Loucy (cell line): ENCODE data around the gene ASGR2.

Experiments
- H2AFZ ChIP-seq: fragments of 200-600 bp; sonication (generic); 2 replicates; pipeline ENCODE4 v1.6.0; 2016; ENCODE audit warnings: antibody characterized with exemption, mild to moderate bottlenecking, low read length, moderate library complexity
- H3F3A ChIP-seq: fragments of 200-600 bp; 2 replicates; pipeline ENCODE4 v1.6.0; 2016; ENCODE audit warnings: antibody characterized with exemption, low read depth, mild to moderate bottlenecking
- H3K27me3 ChIP-seq: fragments of 200-600 bp; sonication (generic); 2 replicates; pipeline ENCODE4 v1.6.1; 2014; ENCODE audit warnings: low read length, mild to moderate bottlenecking; ENCODE audit not compliant: insufficient read depth, poor library complexity, severe bottlenecking
- H3K36me3 ChIP-seq: fragments of 200-600 bp; sonication (generic); 2 replicates; pipeline ENCODE4 v1.6.1; 2016; ENCODE audit warnings: low read length; ENCODE audit not compliant: insufficient read depth
- H3K4me1 ChIP-seq: fragments of 200-600 bp; sonication (generic); 2 replicates; pipeline ENCODE4 v1.5.1; 2014; ENCODE audit warnings: low read length, mild to moderate bottlenecking; ENCODE audit not compliant: insufficient read depth, poor library complexity, severe bottlenecking
- H3K4me2 ChIP-seq: fragments of 200-600 bp; sonication (generic); 2 replicates; pipeline ENCODE4 v1.6.0; 2014; ENCODE audit warnings: antibody characterized with exemption, low read length, low read depth, mild to moderate bottlenecking; ENCODE audit not compliant: poor library complexity, severe bottlenecking
- H3K4me3 ChIP-seq: fragments of 200-600 bp; sonication (generic); 2 replicates; pipeline ENCODE4 v1.5.1; 2014; ENCODE audit warnings: low read length, mild to moderate bottlenecking, mixed read lengths; ENCODE audit not compliant: poor library complexity, severe bottlenecking
- H3K79me2 ChIP-seq: fragments of 200-600 bp; sonication (generic); 2 replicates; pipeline ENCODE4 v1.6.1; 2014; ENCODE audit warnings: low read length; ENCODE audit not compliant: insufficient read depth
- H3K9ac ChIP-seq: fragments of 200-600 bp; sonication (generic); 2 replicates; pipeline ENCODE4 v1.6.0; 2014; ENCODE audit warnings: mild to moderate bottlenecking, low read depth, low read length, moderate library complexity; ENCODE audit not compliant: poor library complexity, severe bottlenecking
- H3K9me2 ChIP-seq: fragments of 200-600 bp; sonication (generic); replicated peaks from 2 replicates; pipeline ENCODE4 v1.6.1; 2016; ENCODE audit warnings: low read depth, low read length, mixed read lengths
- H3K9me3 ChIP-seq: fragments of 200-600 bp; sonication (generic); 2 replicates; pipeline ENCODE4 v1.6.1; 2014; ENCODE audit warnings: mild to moderate bottlenecking, antibody characterized with exemption, low read length, low read depth; ENCODE audit not compliant: insufficient read depth
- H4K20me1 ChIP-seq: fragments of 200-600 bp; sonication (generic); 2 replicates; pipeline ENCODE4 v1.6.0; 2014; ENCODE audit warnings: antibody characterized with exemption, low read length, mild to moderate bottlenecking; ENCODE audit not compliant: insufficient read depth, poor library complexity, severe bottlenecking
- CTCF ChIP-seq: fragments of 200-600 bp; sonication (generic); conservative IDR thresholded peaks from 2 replicates; pipeline ENCODE4 v1.5.1; 2014; ENCODE audit warnings: mild to moderate bottlenecking, antibody characterized with exemption, low read length
- EZH2phosphoT487 ChIP-seq: fragments of 200-600 bp; IDR thresholded peaks from 2 replicates; pipeline ENCODE4 v1.6.1; 2018; ENCODE audit warnings: antibody characterized with exemption, mild to moderate bottlenecking, moderate library complexity, borderline replicate concordance

The ASGR2 gene

GRCh38 chr17:7137171-7137943 is 22.7 kb upstream of the ASGR2 start:
- Histone ChIP-seq H3K36me3 (no peaks in the 10 kb centered on the region), H2AFZ (no peak overlapping the region), H3K4me3 (no peak overlapping the region), H3K4me2 (no peak overlapping the region), H3K79me2 (no peaks in the 10 kb centered on the region), H4K20me1 (no peaks in the 10 kb centered on the region), H3K4me1 (no peaks in the 10 kb centered on the region), H3K27me3 (no peaks in the 10 kb centered on the region), H3K9me2 (no peaks in the 10 kb centered on the region), H3K9me3 (no peaks in the 10 kb centered on the region), H3K9ac (no peak overlapping the region), H3F3A (no peaks in the 10 kb centered on the region)
- TF ChIP-seq EZH2phosphoT487 = no peak
- TF ChIP-seq CTCF = no peak

GRCh38 chr17:7136266-7136877 is 21.8 kb upstream of the ASGR2 start:
- no peaks in the 10 kb centered on the region for H3K9me2 ChIP-seq
- H3K4me1 ChIP-seq = no peaks in the 10 kb centered on the region
- H3K79me2 ChIP-seq = no peaks in the 10 kb centered on the region

GRCh38 chr17:7133916-7134315 is 19.3 kb upstream of the ASGR2 start:
- H3K4me2 ChIP-seq = no peak overlapping the region
- H3K27me3 ChIP-seq = no peaks in the 10 kb centered on the region
- H2AFZ ChIP-seq = peak overlapping the region; percentile 52; the same call in 1 of the 2 replicates
- no peaks in the 10 kb centered on the region for H3K4me1 ChIP-seq
- TF ChIP-seq CTCF (no peak), EZH2phosphoT487 (no peak)
- no peaks in the 10 kb centered on the region for H3F3A ChIP-seq
- no peaks in the 10 kb centered on the region for H3K36me3 ChIP-seq
- no peaks in the 10 kb centered on the region for H3K79me2 ChIP-seq
- no peak overlapping the region for H3K9ac ChIP-seq
- H3K4me3 ChIP-seq = no peak overlapping the region
- no peaks in the 10 kb centered on the region for H3K9me3 ChIP-seq
- H3K9me2 ChIP-seq = no peaks in the 10 kb centered on the region
- H4K20me1 ChIP-seq = no peaks in the 10 kb centered on the region

More at GRCh38 chr17:7136266-7136877, 21.8 kb upstream of the ASGR2 start:
- H3K4me3 ChIP-seq = peak overlapping the region; percentile 10
- no peaks in the 10 kb centered on the region for H3F3A ChIP-seq
- no peaks in the 10 kb centered on the region for H4K20me1 ChIP-seq
- H2AFZ ChIP-seq = 0 out of 2 replicates have a peak overlapping the region, but pooled peaks have one; percentile 5
- H3K36me3 ChIP-seq = no peaks in the 10 kb centered on the region
- peak overlapping the region; percentile 44 for H3K4me2 ChIP-seq
- no peaks in the 10 kb centered on the region for H3K9me3 ChIP-seq
- no peak overlapping the region for H3K9ac ChIP-seq
- TF ChIP-seq EZH2phosphoT487 (no peak), CTCF (peak; percentile 98)
- H3K27me3 ChIP-seq = no peaks in the 10 kb centered on the region
